Gastroesophageal sphincter (tissue), 4 donors: ENCODE data around the gene TMEM154. TPM values are rescaled to one million over a fixed set of nuclear protein-coding genes. Genes with fewer than 3 reads are reported as not detected.

Experiments
- ATAC-seq: fragments of 150-250 bp; one replicate; pipeline ENCODE4 v1.9.1; 2016; ENCODE audit warnings: mild to moderate bottlenecking, moderate library complexity
- H3K27ac ChIP-seq, 4 donors: fragments of 200-600 bp; sonication (generic) in 3 of 4; 1 replicate in 3 of 4; 2 replicates in 1 of 4; pipeline ENCODE4 v1.5.1; 2016 to 2019
- H3K27me3 ChIP-seq: fragments of 200-600 bp; sonication (generic); one replicate; pipeline ENCODE4 v1.5.1; 2019
- H3K36me3 ChIP-seq, 2 donors: fragments of 200-600 bp; sonication (generic); one replicate each; pipeline ENCODE4 v1.5.1; 2019; ENCODE audit warnings: control low read depth in 1 of 2
- H3K4me1 ChIP-seq, 3 donors: fragments of 200-600 bp; sonication (generic); 1 replicate in 2 of 3; 2 replicates in 1 of 3; pipeline ENCODE4 v1.5.1; 2016 to 2019; ENCODE audit warnings: control low read depth in 2 of 3
- H3K4me3 ChIP-seq, 2 donors: fragments of 200-600 bp; sonication (generic); one replicate each; pipeline ENCODE4 v1.5.1; 2019; ENCODE audit warnings: mild to moderate bottlenecking in 1 of 2, moderate library complexity in 1 of 2
- H3K9me3 ChIP-seq, 3 donors: fragments of 200-600 bp; sonication (generic); one replicate each; pipeline ENCODE4 v1.5.1; 2017 to 2019; ENCODE audit warnings: control low read depth in 2 of 3
- CTCF ChIP-seq, 4 experiments: fragments of 200-600 bp in 2 of 4; fragments of 450-650 bp in 2 of 4; sonication (generic) in 1 of 4; IDR thresholded peaks; one replicate each; pipeline ENCODE4 v1.5.1; 2017 to 2019; ENCODE audit warnings: antibody characterized with exemption in 4 of 4, mild to moderate bottlenecking in 2 of 4, moderate library complexity in 2 of 4
- EP300 ChIP-seq: sonication (generic); formaldehyde crosslinking; IDR thresholded peaks from one replicate; pipeline ENCODE4 v1.6.1; 2017; ENCODE audit warnings: antibody characterized with exemption, mild to moderate bottlenecking
- POLR2A ChIP-seq, 2 donors: fragments of 450-650 bp; IDR thresholded peaks; one replicate each; pipeline ENCODE4 v1.6.1; 2017; ENCODE audit warnings: antibody characterized with exemption in 2 of 2, mild to moderate bottlenecking in 2 of 2, moderate library complexity in 1 of 2
- POLR2AphosphoS5 ChIP-seq: sonication (generic); formaldehyde crosslinking; IDR thresholded peaks from one replicate; pipeline ENCODE4 v1.6.1; 2017; ENCODE audit warnings: antibody characterized with exemption
- WGBS, 2 donors: methylation state at CpG; one replicate each; pipeline ENCODE4 v1.1.5; 2018; ENCODE audit warnings: low coverage in 1 of 2; 5-methylcytosine and 5-hydroxymethylcytosine counted together
- total RNA-seq, 4 donors: library from RNA; depleted of rRNA; stranded (reverse); fragments of >200 nt; gene quantifications; one replicate each; pipeline ENCODE4 v1.1.0, GENCODE V29; 2016

Gene TMEM154
- total RNA-seq, 4 donors from 2014 or later: 0.77 to 13.6 (median 3.8) TPM

- no peaks in the 10 kb centered on the region for H3K27me3 ChIP-seq
- H3K4me3 ChIP-seq: no peak overlapping the region
- no peaks in the 10 kb centered on the region for H3K36me3 ChIP-seq
- ATAC-seq: no peak
- TF ChIP-seq CTCF (IDR thresholded peaks at IDR 0.05): no peak
- no peak for TF ChIP-seq POLR2A (IDR thresholded peaks at IDR 0.05)
- no peak for TF ChIP-seq EP300
- TF ChIP-seq POLR2AphosphoS5: no peak
- no peak overlapping the region for H3K27ac ChIP-seq
- WGBS, 2 donors: 65 to 81% methylated on average over 10 to 11 of the region's 11 CpGs
- H3K9me3 ChIP-seq: no peaks in the 10 kb centered on the region
- H3K4me1 ChIP-seq: no peaks in the 10 kb centered on the region
These were observed 100.6 kb downstream of the TMEM154 start for GRCh38 chr4:152579107-152579764.

- H3K27me3 ChIP-seq: no peaks in the 10 kb centered on the region
- no peak overlapping the region for H3K27ac ChIP-seq
- no peaks in the 10 kb centered on the region for H3K36me3 ChIP-seq
- no peaks in the 10 kb centered on the region for H3K9me3 ChIP-seq
- ATAC-seq: no peak
- H3K4me1 ChIP-seq: no peaks in the 10 kb centered on the region
- no peak overlapping the region for H3K4me3 ChIP-seq
- TF ChIP-seq EP300 (no peak), POLR2AphosphoS5 (no peak), CTCF (IDR thresholded peaks at IDR 0.05) (no peak)
- 91 to 100% methylated on average over 1 of the region's 1 CpG for WGBS, 2 donors
These were observed 101.1 kb downstream of the TMEM154 start for GRCh38 chr4:152578670-152579069.

- Histone ChIP-seq H3K4me3 (no peak overlapping the region), H3K36me3 (no peaks in the 10 kb centered on the region), H3K4me1 (no peaks in the 10 kb centered on the region), H3K27me3 (no peaks in the 10 kb centered on the region), H3K9me3 (no peaks in the 10 kb centered on the region), H3K27ac (no peak overlapping the region)
- TF ChIP-seq CTCF (IDR thresholded peaks at IDR 0.05) (no peak), POLR2A (IDR thresholded peaks at IDR 0.05) (no peak), EP300 (no peak), POLR2AphosphoS5 (no peak)
- ATAC-seq: no peak
- 28 to 62% methylated on average over 6 of the region's 6 CpGs for WGBS, 2 donors
These were observed 101.9 kb downstream of the TMEM154 start for GRCh38 chr4:152577708-152578396.

GRCh38 chr4:152575533-152575932 is 104.3 kb downstream of the TMEM154 start:
- TF ChIP-seq EP300 (no peak), POLR2AphosphoS5 (no peak), CTCF (IDR thresholded peaks at IDR 0.05) (no peak), POLR2A (IDR thresholded peaks at IDR 0.05) (no peak)
- no peak for ATAC-seq
- no peaks in the 10 kb centered on the region for H3K27me3 ChIP-seq

GRCh38 chr4:152573861-152574260 is 105.9 kb downstream of the TMEM154 start:
- no peaks in the 10 kb centered on the region for H3K4me1 ChIP-seq
- no peaks in the 10 kb centered on the region for H3K36me3 ChIP-seq
- no peaks in the 10 kb centered on the region for H3K9me3 ChIP-seq
- TF ChIP-seq EP300: no peak
- no peak for TF ChIP-seq POLR2A (IDR thresholded peaks at IDR 0.05)
- no peak for TF ChIP-seq CTCF (IDR thresholded peaks at IDR 0.05)
- no peak for TF ChIP-seq POLR2AphosphoS5
- H3K27ac ChIP-seq: no peak overlapping the region
- no peak for ATAC-seq
- no peak overlapping the region for H3K4me3 ChIP-seq
- WGBS, 2 donors: 79 to 94% methylated on average over 2 of the region's 2 CpGs
- no peaks in the 10 kb centered on the region for H3K27me3 ChIP-seq

More at GRCh38 chr4:152575533-152575932, 104.3 kb downstream of the TMEM154 start:
- WGBS, 2 donors: 64 to 70% methylated on average over 1 of the region's 1 CpG
- no peaks in the 10 kb centered on the region for H3K9me3 ChIP-seq
- H3K27ac ChIP-seq: no peak overlapping the region
- H3K4me3 ChIP-seq: no peak overlapping the region
- no peaks in the 10 kb centered on the region for H3K4me1 ChIP-seq
- H3K36me3 ChIP-seq: no peaks in the 10 kb centered on the region
